ENCODE results near the gene ARF4.

The ARF4 gene

GRCh38 chr3:57598765-57599360 lies 1.7 kb upstream of the ARF4 start:
- H3K36me3 Mint-ChIP-seq (ENCODE audit: insufficient read depth), result peaks cover 43% of the 10 kb centered on the region
- no peaks in the 10 kb centered on the region for H3K9me3 Mint-ChIP-seq
- peaks cover 30 to 47% of the 10 kb centered on the region in 2 donors for H3K4me1 Mint-ChIP-seq (ENCODE audit: low read depth in 2 of 2)
- H3K4me3 Mint-ChIP-seq, result peak overlapping the region; percentile 91 to 98
- H3K27me3 Mint-ChIP-seq, result no peaks in the 10 kb centered on the region
- ATAC-seq (replicated peaks) (no peak), DNase-seq (no peak)
- peak overlapping the region; percentile 100 for H3K27ac Mint-ChIP-seq

GRCh38 chr3:57596495-57597126 lies 533 bp downstream of the ARF4 start:
- Mint-ChIP-seq H3K27ac (peak overlapping the region; percentile 100), H3K4me3 (peak overlapping the region; percentile 91 to 98), H3K36me3 (ENCODE audit: insufficient read depth) (peaks cover 62% of the 10 kb centered on the region), H3K27me3 (no peaks in the 10 kb centered on the region), H3K4me1 (ENCODE audit: low read depth in 2 of 2) (peaks cover 37 to 64% of the 10 kb centered on the region in 2 donors), H3K9me3 (no peaks in the 10 kb centered on the region)
- DNase-seq, result peak; percentile 41 to 48 (median 46)
- peak; percentile 4 for ATAC-seq (replicated peaks)

- Mint-ChIP-seq H3K9me3 (no peaks in the 10 kb centered on the region), H3K4me1 (ENCODE audit: low read depth in 2 of 2) (peaks cover 39 to 63% of the 10 kb centered on the region in 2 donors), H3K27ac (no peak overlapping the region), H3K4me3 (peak overlapping the region; percentile 91 to 98), H3K27me3 (no peaks in the 10 kb centered on the region), H3K36me3 (ENCODE audit: insufficient read depth) (peaks cover 79% of the 10 kb centered on the region)
- DNase-seq, result no peak
- no peak for ATAC-seq (replicated peaks)
Measured at GRCh38 chr3:57594576-57594975, 2.6 kb downstream of the ARF4 start.

GRCh38 chr3:57594144-57594543 lies 3.0 kb downstream of the ARF4 start:
- Mint-ChIP-seq H3K27me3 (no peaks in the 10 kb centered on the region), H3K27ac (no peak overlapping the region), H3K36me3 (ENCODE audit: insufficient read depth) (peaks cover 84% of the 10 kb centered on the region), H3K9me3 (no peaks in the 10 kb centered on the region), H3K4me1 (ENCODE audit: low read depth in 2 of 2) (peaks cover 39 to 59% of the 10 kb centered on the region in 2 donors), H3K4me3 (peak overlapping the region; percentile 91 to 98)
- ATAC-seq (replicated peaks) (no peak), DNase-seq (no peak)

GRCh38 chr3:57592306-57592705 lies 4.8 kb downstream of the ARF4 start:
- Mint-ChIP-seq H3K36me3 (ENCODE audit: insufficient read depth) (peaks cover 86% of the 10 kb centered on the region), H3K27me3 (no peaks in the 10 kb centered on the region)

GRCh38 chr3:57587905-57588304 lies 9.2 kb downstream of the ARF4 start:
- H3K4me3 Mint-ChIP-seq, result no peak overlapping the region
- peaks cover 14 to 41% of the 10 kb centered on the region in 2 donors for H3K4me1 Mint-ChIP-seq (ENCODE audit: low read depth in 2 of 2)
- H3K27ac Mint-ChIP-seq, result peak overlapping the region in 1 of 2 donors; percentile 60
- H3K27me3 Mint-ChIP-seq, result no peaks in the 10 kb centered on the region
- DNase-seq, result no peak
- no peaks in the 10 kb centered on the region for H3K9me3 Mint-ChIP-seq
- no peak for ATAC-seq (replicated peaks)
- peaks cover 66% of the 10 kb centered on the region for H3K36me3 Mint-ChIP-seq (ENCODE audit: insufficient read depth)

More at GRCh38 chr3:57592306-57592705, 4.8 kb downstream of the ARF4 start:
- ATAC-seq (replicated peaks), result no peak
- H3K4me3 Mint-ChIP-seq, result no peak overlapping the region
- peak overlapping the region; percentile 35 to 72 for H3K27ac Mint-ChIP-seq
- H3K4me1 Mint-ChIP-seq (ENCODE audit: low read depth in 2 of 2), result peaks cover 27 to 46% of the 10 kb centered on the region in 2 donors
- H3K9me3 Mint-ChIP-seq, result no peaks in the 10 kb centered on the region
- no peak for DNase-seq

- Mint-ChIP-seq H3K9me3 (no peaks in the 10 kb centered on the region), H3K4me3 (peak overlapping the region in 1 of 2 donors; percentile 27), H3K4me1 (ENCODE audit: low read depth in 2 of 2) (peaks cover 16 to 33% of the 10 kb centered on the region in 2 donors), H3K36me3 (ENCODE audit: insufficient read depth) (peaks cover 64% of the 10 kb centered on the region), H3K27me3 (no peaks in the 10 kb centered on the region), H3K27ac (peak overlapping the region; percentile 46 to 60)
- no peak for DNase-seq
- no peak for ATAC-seq (replicated peaks)
Measured at GRCh38 chr3:57586778-57587177, 10.4 kb downstream of the ARF4 start.

- Mint-ChIP-seq H3K27ac (no peak overlapping the region), H3K4me3 (no peak overlapping the region), H3K4me1 (ENCODE audit: low read depth in 2 of 2) (peaks cover 17 to 33% of the 10 kb centered on the region in 2 donors), H3K36me3 (ENCODE audit: insufficient read depth) (peaks cover 56% of the 10 kb centered on the region), H3K27me3 (no peaks in the 10 kb centered on the region), H3K9me3 (no peaks in the 10 kb centered on the region)
- DNase-seq, result no peak
- no peak for ATAC-seq (replicated peaks)
Measured at GRCh38 chr3:57583544-57583943, 13.6 kb downstream of the ARF4 start.

- no peak overlapping the region for H3K4me3 Mint-ChIP-seq
- peaks cover 53% of the 10 kb centered on the region for H3K36me3 Mint-ChIP-seq (ENCODE audit: insufficient read depth)
- H3K9me3 Mint-ChIP-seq, result no peaks in the 10 kb centered on the region
Measured at GRCh38 chr3:57582474-57583168, 14.5 kb downstream of the ARF4 start.

GRCh38 chr3:57577801-57578200 lies 19.3 kb downstream of the ARF4 start:
- ATAC-seq (replicated peaks) (no peak), DNase-seq (no peak)
- no peaks in the 10 kb centered on the region for H3K27me3 Mint-ChIP-seq
- H3K27ac Mint-ChIP-seq, result peak overlapping the region in 1 of 2 donors; percentile 69
- H3K9me3 Mint-ChIP-seq, result no peaks in the 10 kb centered on the region
- peaks cover 79% of the 10 kb centered on the region for H3K36me3 Mint-ChIP-seq (ENCODE audit: insufficient read depth)
- no peak overlapping the region for H3K4me3 Mint-ChIP-seq
- H3K4me1 Mint-ChIP-seq (ENCODE audit: low read depth in 2 of 2), result peaks cover 9 to 10% of the 10 kb centered on the region in 2 donors

More at GRCh38 chr3:57582474-57583168, 14.5 kb downstream of the ARF4 start:
- peaks cover 13 to 28% of the 10 kb centered on the region in 2 donors for H3K4me1 Mint-ChIP-seq (ENCODE audit: low read depth in 2 of 2)
- peak; percentile 56 for ATAC-seq (replicated peaks)
- H3K27ac Mint-ChIP-seq, result no peak overlapping the region
- H3K27me3 Mint-ChIP-seq, result no peaks in the 10 kb centered on the region
- no peak for DNase-seq

- Mint-ChIP-seq H3K27ac (no peak overlapping the region), H3K4me3 (no peak overlapping the region), H3K9me3 (no peaks in the 10 kb centered on the region), H3K36me3 (ENCODE audit: insufficient read depth) (peaks cover 87% of the 10 kb centered on the region), H3K27me3 (no peaks in the 10 kb centered on the region), H3K4me1 (ENCODE audit: low read depth in 2 of 2) (peaks cover 7 to 13% of the 10 kb centered on the region in 2 donors)
- ATAC-seq (replicated peaks) (no peak), DNase-seq (no peak)
Measured at GRCh38 chr3:57575966-57576626, 21.0 kb downstream of the ARF4 start.

GRCh38 chr3:57572096-57572495 lies 25.0 kb downstream of the ARF4 start:
- DNase-seq, result no peak
- H3K27ac Mint-ChIP-seq, result no peak overlapping the region
- no peaks in the 10 kb centered on the region for H3K9me3 Mint-ChIP-seq
- peaks cover 91% of the 10 kb centered on the region for H3K36me3 Mint-ChIP-seq (ENCODE audit: insufficient read depth)
- peaks cover 3 to 10% of the 10 kb centered on the region in 2 donors for H3K4me1 Mint-ChIP-seq (ENCODE audit: low read depth in 2 of 2)
- no peak for ATAC-seq (replicated peaks)
- no peak overlapping the region for H3K4me3 Mint-ChIP-seq
- no peaks in the 10 kb centered on the region for H3K27me3 Mint-ChIP-seq

- no peak for DNase-seq
- Mint-ChIP-seq H3K27me3 (no peaks in the 10 kb centered on the region), H3K36me3 (ENCODE audit: insufficient read depth) (peaks cover 87% of the 10 kb centered on the region), H3K4me1 (ENCODE audit: low read depth in 2 of 2) (peaks cover 0 to 12% of the 10 kb centered on the region in 2 donors), H3K27ac (peak overlapping the region; percentile 41 to 51), H3K4me3 (no peak overlapping the region), H3K9me3 (no peaks in the 10 kb centered on the region)
- ATAC-seq (replicated peaks), result no peak
Measured at GRCh38 chr3:57570878-57571277, 26.3 kb downstream of the ARF4 start.

All from effector memory CD8-positive, alpha-beta T cell (primary cell).